Measurements from ENCODE around the gene KCNMA1.

DNA sequence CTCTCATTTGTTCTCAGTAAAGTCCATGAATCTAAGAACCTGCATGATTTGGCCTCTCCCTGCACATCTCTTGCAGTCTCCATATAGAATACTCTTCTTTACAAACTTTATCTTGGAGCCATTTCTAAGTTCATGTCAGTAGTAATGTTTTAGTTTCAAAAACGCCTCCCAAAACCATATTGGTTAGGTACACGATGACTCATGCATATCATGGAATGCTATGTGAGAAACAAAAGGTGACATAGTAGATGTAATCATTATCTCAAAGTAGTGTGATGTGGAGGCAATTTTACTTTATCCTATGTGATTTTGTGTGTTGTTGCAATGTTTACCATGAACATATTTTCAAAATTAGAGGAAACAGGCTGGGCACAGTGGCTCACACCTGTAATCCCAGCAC lies 520.7 kb downstream of the KCNMA1 start:
- TF ChIP-seq, protein P1, sequence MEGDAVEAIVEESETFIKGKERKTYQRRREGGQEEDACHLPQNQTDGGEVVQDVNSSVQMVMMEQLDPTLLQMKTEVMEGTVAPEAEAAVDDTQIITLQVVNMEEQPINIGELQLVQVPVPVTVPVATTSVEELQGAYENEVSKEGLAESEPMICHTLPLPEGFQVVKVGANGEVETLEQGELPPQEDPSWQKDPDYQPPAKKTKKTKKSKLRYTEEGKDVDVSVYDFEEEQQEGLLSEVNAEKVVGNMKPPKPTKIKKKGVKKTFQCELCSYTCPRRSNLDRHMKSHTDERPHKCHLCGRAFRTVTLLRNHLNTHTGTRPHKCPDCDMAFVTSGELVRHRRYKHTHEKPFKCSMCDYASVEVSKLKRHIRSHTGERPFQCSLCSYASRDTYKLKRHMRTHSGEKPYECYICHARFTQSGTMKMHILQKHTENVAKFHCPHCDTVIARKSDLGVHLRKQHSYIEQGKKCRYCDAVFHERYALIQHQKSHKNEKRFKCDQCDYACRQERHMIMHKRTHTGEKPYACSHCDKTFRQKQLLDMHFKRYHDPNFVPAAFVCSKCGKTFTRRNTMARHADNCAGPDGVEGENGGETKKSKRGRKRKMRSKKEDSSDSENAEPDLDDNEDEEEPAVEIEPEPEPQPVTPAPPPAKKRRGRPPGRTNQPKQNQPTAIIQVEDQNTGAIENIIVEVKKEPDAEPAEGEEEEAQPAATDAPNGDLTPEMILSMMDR (IDR thresholded peaks at IDR 0.05 in 8 of 11, conservative IDR thresholded peaks at IDR 0.05 in 3 of 11), result no peak
- TF ChIP-seq POLR2AphosphoS5 (IDR thresholded peaks at IDR 0.05), result no peak
- TF ChIP-seq POLR2A (IDR thresholded peaks at IDR 0.05), result no peak
